BLaER1 (cell line): ENCODE data around the gene FRMD4A.

Experiments
- H3K27ac ChIP-seq: shearing (Covaris generic); formaldehyde crosslinking; 2 replicates; pipeline ENCODE4 v1.8.1; 2022
- H3K27me3 ChIP-seq: shearing (Covaris generic); formaldehyde crosslinking; 2 replicates; pipeline ENCODE4 v1.8.1; 2022
- H3K36me3 ChIP-seq: shearing (Covaris generic); formaldehyde crosslinking; 2 replicates; pipeline ENCODE4 v1.8.1; 2022
- H3K4me1 ChIP-seq: shearing (Covaris generic); formaldehyde crosslinking; 2 replicates; pipeline ENCODE4 v1.8.1; 2022
- H3K4me2 ChIP-seq: shearing (Covaris generic); formaldehyde crosslinking; 2 replicates; pipeline ENCODE4 v1.8.1; 2022
- H3K4me3 ChIP-seq: shearing (Covaris generic); formaldehyde crosslinking; 2 replicates; pipeline ENCODE4 v1.8.1; 2022
- H3K9ac ChIP-seq: shearing (Covaris generic); formaldehyde crosslinking; 2 replicates; pipeline ENCODE4 v1.8.1; 2022
- H3K9me3 ChIP-seq: shearing (Covaris generic); formaldehyde crosslinking; 2 replicates; pipeline ENCODE4 v1.8.1; 2022
- H4K20me1 ChIP-seq: shearing (Covaris generic); formaldehyde crosslinking; 2 replicates; pipeline ENCODE4 v1.8.1; 2022
- Cebpa-rat ChIP-seq: shearing (Covaris generic); IDR thresholded peaks from 2 replicates; pipeline ENCODE4 v1.8.1; 2022

Gene FRMD4A

GRCh38 chr10:14270370-14270769 is 60.4 kb downstream of the FRMD4A start:
- no peaks in the 10 kb centered on the region for H4K20me1 ChIP-seq
- H3K27me3 ChIP-seq: no peaks in the 10 kb centered on the region
- H3K4me1 ChIP-seq: no peaks in the 10 kb centered on the region

DNA sequence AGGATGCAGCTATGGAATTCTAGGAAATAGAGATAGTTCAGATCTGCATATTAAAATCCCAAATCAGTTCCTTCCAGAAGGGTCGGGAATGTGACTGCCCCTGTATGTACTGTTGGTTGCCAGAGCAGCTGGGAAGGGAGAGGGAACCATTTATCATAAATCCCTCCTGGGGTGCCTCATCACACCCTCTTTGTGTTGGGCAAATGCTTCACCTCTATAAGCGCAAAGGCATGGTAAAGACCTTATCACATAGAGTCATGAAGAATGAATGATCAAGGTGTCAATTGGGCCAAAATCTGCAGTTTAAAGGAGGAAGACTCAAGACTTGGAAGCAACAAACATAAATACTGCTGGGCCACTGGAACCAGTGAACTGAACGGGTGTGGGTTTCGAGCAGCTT is 65.0 kb downstream of the FRMD4A start:
- H3K27me3 ChIP-seq: no peaks in the 10 kb centered on the region
- no peak overlapping the region for H3K27ac ChIP-seq
- H3K9ac ChIP-seq: no peak overlapping the region
- H3K4me2 ChIP-seq: no peak overlapping the region
- no peaks in the 10 kb centered on the region for H3K9me3 ChIP-seq
- no peak for TF ChIP-seq Cebpa-rat
- no peaks in the 10 kb centered on the region for H4K20me1 ChIP-seq
- no peaks in the 10 kb centered on the region for H3K36me3 ChIP-seq
- no peaks in the 10 kb centered on the region for H3K4me1 ChIP-seq
- no peak overlapping the region for H3K4me3 ChIP-seq

More at GRCh38 chr10:14270370-14270769, 60.4 kb downstream of the FRMD4A start:
- H3K27ac ChIP-seq: no peak overlapping the region
- TF ChIP-seq Cebpa-rat: no peak
- no peaks in the 10 kb centered on the region for H3K9me3 ChIP-seq
- no peak overlapping the region for H3K9ac ChIP-seq
- no peak overlapping the region for H3K4me2 ChIP-seq
- H3K36me3 ChIP-seq: no peaks in the 10 kb centered on the region
- H3K4me3 ChIP-seq: no peak overlapping the region

DNA sequence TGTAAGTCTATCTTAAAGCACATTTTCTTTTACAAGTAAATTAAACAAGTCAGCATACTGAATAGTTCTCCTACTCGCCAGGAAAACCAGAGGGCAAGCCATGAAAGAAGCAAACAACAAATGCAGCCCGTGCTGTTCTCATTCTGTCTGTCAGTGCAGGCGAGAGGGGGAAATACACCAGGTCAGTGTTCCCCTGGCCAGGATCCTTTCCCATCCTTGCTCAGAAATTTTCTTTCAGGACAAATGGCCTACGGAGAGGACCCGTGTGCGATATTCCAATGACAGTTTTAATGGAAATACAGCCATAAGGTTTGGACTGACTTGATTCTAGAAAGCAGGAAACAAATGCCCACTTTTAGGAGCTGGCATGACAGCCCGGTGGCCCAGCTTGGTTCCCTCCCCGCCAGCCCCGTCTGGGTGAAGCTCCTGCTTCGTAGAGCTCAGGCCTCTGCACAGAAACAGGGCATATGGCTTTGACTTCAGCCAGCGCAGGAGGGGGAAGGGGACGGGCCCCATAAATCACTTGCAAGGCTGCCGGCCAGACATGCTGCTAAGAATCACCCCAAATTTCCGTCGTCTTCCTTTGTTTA is 67.8 kb downstream of the FRMD4A start:
- Histone ChIP-seq H3K4me3 (no peak overlapping the region), H3K27me3 (no peaks in the 10 kb centered on the region), H3K9me3 (no peaks in the 10 kb centered on the region), H3K4me2 (no peak overlapping the region), H3K9ac (no peak overlapping the region), H3K27ac (no peak overlapping the region), H3K4me1 (no peaks in the 10 kb centered on the region), H3K36me3 (no peaks in the 10 kb centered on the region), H4K20me1 (no peaks in the 10 kb centered on the region)
- TF ChIP-seq Cebpa-rat: no peak

- Histone ChIP-seq H3K4me3 (no peak overlapping the region), H3K4me1 (no peaks in the 10 kb centered on the region), H3K9ac (no peak overlapping the region), H3K27me3 (no peaks in the 10 kb centered on the region), H3K9me3 (no peaks in the 10 kb centered on the region), H3K27ac (no peak overlapping the region), H3K36me3 (no peaks in the 10 kb centered on the region), H4K20me1 (no peaks in the 10 kb centered on the region), H3K4me2 (no peak overlapping the region)
- no peak for TF ChIP-seq Cebpa-rat
Measured at GRCh38 chr10:14261336-14261735, 69.4 kb downstream of the FRMD4A start.

- H3K4me1 ChIP-seq: no peaks in the 10 kb centered on the region
- H3K4me2 ChIP-seq: no peak overlapping the region
- no peak for TF ChIP-seq Cebpa-rat
- H3K27ac ChIP-seq: no peak overlapping the region
- no peak overlapping the region for H3K4me3 ChIP-seq
- no peaks in the 10 kb centered on the region for H3K9me3 ChIP-seq
- no peaks in the 10 kb centered on the region for H4K20me1 ChIP-seq
- H3K36me3 ChIP-seq: no peaks in the 10 kb centered on the region
- H3K27me3 ChIP-seq: no peaks in the 10 kb centered on the region
- no peak overlapping the region for H3K9ac ChIP-seq
Measured at GRCh38 chr10:14259696-14260566, 70.8 kb downstream of the FRMD4A start.

DNA sequence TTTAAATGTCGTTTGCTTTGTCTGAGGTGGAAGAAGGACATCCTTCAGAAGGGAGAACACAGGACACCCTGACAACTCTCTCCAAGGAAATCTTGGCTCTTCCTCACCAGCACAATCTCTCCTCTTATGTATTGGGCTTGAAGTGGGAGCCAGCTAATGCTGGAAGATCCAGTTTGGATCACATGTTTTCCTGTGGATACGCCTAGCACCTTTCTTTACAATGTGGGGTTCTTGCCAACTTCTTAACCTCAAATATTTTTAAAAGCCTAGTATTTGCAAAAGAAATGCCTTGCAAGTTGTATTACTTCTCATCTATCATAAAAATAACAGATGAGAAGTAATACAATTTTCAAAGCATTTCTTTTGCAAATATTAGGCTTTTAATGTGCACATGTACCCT is 76.4 kb downstream of the FRMD4A start:
- no peaks in the 10 kb centered on the region for H3K36me3 ChIP-seq
- no peak overlapping the region for H3K27ac ChIP-seq
- H3K27me3 ChIP-seq: no peaks in the 10 kb centered on the region
- H4K20me1 ChIP-seq: no peaks in the 10 kb centered on the region
- no peaks in the 10 kb centered on the region for H3K4me1 ChIP-seq
- H3K4me3 ChIP-seq: no peak overlapping the region
- TF ChIP-seq Cebpa-rat: no peak
- H3K4me2 ChIP-seq: no peak overlapping the region
- peaks cover 7% of the 10 kb centered on the region for H3K9me3 ChIP-seq
- no peak overlapping the region for H3K9ac ChIP-seq

- peaks cover 7% of the 10 kb centered on the region for H3K9me3 ChIP-seq
- no peak overlapping the region for H3K9ac ChIP-seq
- no peak overlapping the region for H3K4me3 ChIP-seq
- H4K20me1 ChIP-seq: no peaks in the 10 kb centered on the region
- H3K4me1 ChIP-seq: no peaks in the 10 kb centered on the region
- no peaks in the 10 kb centered on the region for H3K27me3 ChIP-seq
- H3K4me2 ChIP-seq: no peak overlapping the region
- no peaks in the 10 kb centered on the region for H3K36me3 ChIP-seq
- no peak for TF ChIP-seq Cebpa-rat
- H3K27ac ChIP-seq: no peak overlapping the region
Measured at GRCh38 chr10:14253711-14254110, 77.0 kb downstream of the FRMD4A start.

- TF ChIP-seq Cebpa-rat: no peak
- Histone ChIP-seq H3K27ac (no peak overlapping the region), H3K4me3 (no peak overlapping the region), H3K4me1 (no peaks in the 10 kb centered on the region), H3K27me3 (no peaks in the 10 kb centered on the region), H3K4me2 (no peak overlapping the region), H3K36me3 (no peaks in the 10 kb centered on the region), H4K20me1 (no peaks in the 10 kb centered on the region), H3K9me3 (peaks cover 7% of the 10 kb centered on the region), H3K9ac (no peak overlapping the region)
Measured at GRCh38 chr10:14253079-14253478, 77.6 kb downstream of the FRMD4A start.

DNA sequence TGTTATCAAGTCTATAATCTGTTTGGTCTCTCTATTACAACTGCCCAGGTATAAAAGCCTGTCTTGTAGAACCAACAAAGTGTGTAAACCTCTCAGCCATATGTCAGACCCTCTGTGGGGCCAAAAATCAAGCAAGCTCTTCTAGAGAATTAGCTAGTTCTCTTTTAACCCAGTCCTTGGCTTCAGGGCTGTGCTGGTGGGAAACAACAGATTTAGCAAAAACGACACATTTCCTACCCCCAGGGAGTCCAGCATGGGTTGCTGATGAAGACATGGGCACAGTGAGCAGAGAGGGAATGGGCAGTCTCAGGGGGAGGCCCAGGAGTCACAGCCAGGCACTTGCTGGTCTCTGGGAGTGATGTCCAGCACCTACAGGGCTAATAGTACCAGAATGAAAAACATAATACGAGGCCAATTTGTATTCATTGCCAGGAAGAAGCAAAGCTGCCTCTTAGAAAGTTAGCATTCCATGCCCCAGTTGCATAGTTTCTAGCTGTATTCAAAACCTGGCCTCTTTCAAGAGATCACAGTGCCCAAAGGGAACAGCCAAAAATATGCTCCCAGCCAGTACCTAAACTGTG is 80.1 kb downstream of the FRMD4A start:
- Histone ChIP-seq H3K4me1 (no peaks in the 10 kb centered on the region), H3K4me3 (no peak overlapping the region), H4K20me1 (no peaks in the 10 kb centered on the region), H3K36me3 (no peaks in the 10 kb centered on the region), H3K9me3 (peaks cover 7% of the 10 kb centered on the region), H3K27me3 (no peaks in the 10 kb centered on the region), H3K4me2 (no peak overlapping the region), H3K9ac (no peak overlapping the region), H3K27ac (no peak overlapping the region)
- no peak for TF ChIP-seq Cebpa-rat
